ENCODE data around the gene CGRRF1. TPM values are rescaled to one million over a fixed set of nuclear protein-coding genes. Genes with fewer than 3 reads are reported as not detected.
A peak's percentile ranks its signal among the peaks of the same experiment; 100 is the strongest.

The CGRRF1 gene
- total RNA-seq: 17.2 TPM

- DNase-seq (ENCODE audit: low spot score): peak; percentile 97
Observed at GRCh38 chr14:54509546-54510501, at the start of gene CGRRF1. Gene CGRRF1 (plus strand): TSS chr14:54509906. CDS start chr14:54509960, 54 bp downstream.

- DNase-seq (ENCODE audit: low spot score): no peak
Observed at GRCh38 chr14:54462048-54462447, 47.7 kb upstream of the CGRRF1 start.

GRCh38 chr14:54465654-54466053 lies 44.1 kb upstream of the CGRRF1 start:
- DNase-seq (ENCODE audit: low spot score): no peak

GRCh38 chr14:54467280-54467679 lies 42.4 kb upstream of the CGRRF1 start:
- no peak for DNase-seq (ENCODE audit: low spot score)

GRCh38 chr14:54470701-54471100 lies 39.0 kb upstream of the CGRRF1 start:
- no peak for DNase-seq (ENCODE audit: low spot score)

- DNase-seq (ENCODE audit: low spot score): no peak
Observed at GRCh38 chr14:54471641-54472040, 38.1 kb upstream of the CGRRF1 start.

GRCh38 chr14:54472315-54472714 lies 37.4 kb upstream of the CGRRF1 start:
- DNase-seq (ENCODE audit: low spot score): no peak

GRCh38 chr14:54474232-54474793 lies 35.4 kb upstream of the CGRRF1 start:
- DNase-seq (ENCODE audit: low spot score): no peak

GRCh38 chr14:54475187-54475899 lies 34.4 kb upstream of the CGRRF1 start:
- DNase-seq (ENCODE audit: low spot score): no peak

GRCh38 chr14:54475911-54476310 lies 33.8 kb upstream of the CGRRF1 start:
- DNase-seq (ENCODE audit: low spot score): no peak

- no peak for DNase-seq (ENCODE audit: low spot score)
Observed at GRCh38 chr14:54478636-54479215, 31.0 kb upstream of the CGRRF1 start.

GRCh38 chr14:54480830-54481562 lies 28.7 kb upstream of the CGRRF1 start:
- no peak for DNase-seq (ENCODE audit: low spot score)

- DNase-seq (ENCODE audit: low spot score): no peak
Observed at GRCh38 chr14:54481695-54482094, 28.0 kb upstream of the CGRRF1 start.

GRCh38 chr14:54483073-54483745 lies 26.5 kb upstream of the CGRRF1 start:
- no peak for DNase-seq (ENCODE audit: low spot score)

- no peak for DNase-seq (ENCODE audit: low spot score)
Observed at GRCh38 chr14:54483846-54484245, 25.9 kb upstream of the CGRRF1 start.

- no peak for DNase-seq (ENCODE audit: low spot score)
Observed at GRCh38 chr14:54486685-54487084, 23.0 kb upstream of the CGRRF1 start.

- DNase-seq (ENCODE audit: low spot score): no peak
Observed at GRCh38 chr14:54487771-54488170, 21.9 kb upstream of the CGRRF1 start.

- no peak for DNase-seq (ENCODE audit: low spot score)
Observed at GRCh38 chr14:54488318-54488645, 21.4 kb upstream of the CGRRF1 start.

GRCh38 chr14:54488646-54489317 lies 20.9 kb upstream of the CGRRF1 start, which contains the start of gene GMFB:
Gene GMFB (minus strand): TSS chr14:54488980. CDS start chr14:54488927, 53 bp downstream.
- DNase-seq (ENCODE audit: low spot score): peak; percentile 94

- no peak for DNase-seq (ENCODE audit: low spot score)
Observed at GRCh38 chr14:54489318-54489683, 20.4 kb upstream of the CGRRF1 start.
